ENCODE data around the gene PRKG1. TPM values are rescaled to one million over a fixed set of nuclear protein-coding genes. Genes with fewer than 3 reads are reported as not detected.

Gene PRKG1
- total and polyA plus RNA-seq, 2 experiments from 2014 or later, result 10.7 to 21.8 TPM

DNA sequence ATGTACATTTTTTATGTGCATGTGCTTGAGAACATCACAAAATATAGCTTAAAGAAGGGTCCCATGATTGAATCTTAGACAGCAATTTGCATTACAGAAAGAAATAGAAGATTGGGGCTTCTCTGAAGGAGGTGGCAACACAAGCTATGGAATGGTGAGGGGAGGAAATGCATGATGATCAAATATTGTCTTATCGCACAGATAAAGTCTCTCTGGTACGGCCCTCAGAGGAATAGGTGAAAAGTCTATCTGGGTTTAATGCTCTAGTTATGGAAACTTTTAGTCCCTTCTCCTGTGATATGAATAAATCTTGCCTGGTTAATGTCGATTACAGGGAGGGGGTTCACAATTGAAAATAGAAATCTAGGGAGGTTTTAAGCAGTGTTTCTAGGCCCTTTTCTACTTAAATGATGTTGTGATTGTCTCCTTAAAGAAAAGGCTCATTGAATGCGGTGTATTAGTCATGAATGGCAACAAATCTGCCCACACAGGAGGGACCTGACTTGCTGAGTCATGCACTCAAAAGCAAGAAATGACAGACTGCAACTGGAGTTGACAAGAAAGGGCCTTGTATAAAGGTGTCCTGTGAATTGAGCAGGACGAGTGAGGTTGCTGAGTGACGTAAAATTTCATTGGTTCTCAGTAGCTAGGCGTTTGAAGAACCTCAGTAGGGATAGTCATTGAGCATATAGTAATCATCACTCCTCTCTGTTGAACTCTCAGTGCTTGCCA, 758.5 kb downstream of the PRKG1 start:
- Histone ChIP-seq H3K4me3 (no peak overlapping the region), H2AFZ (no peak overlapping the region), H3K4me1 (ENCODE audit: insufficient read depth) (peaks cover 9% of the 10 kb centered on the region; the same call in 1 of the 2 replicates), H3K4me2 (ENCODE audit: unreplicated experiment) (no peak overlapping the region), H3K9me3 (ENCODE audit: low read depth) (no peaks in the 10 kb centered on the region), H3K9me2 (ENCODE audit: insufficient read depth) (no peaks in the 10 kb centered on the region), H3K79me2 (ENCODE audit: insufficient read depth) (no peaks in the 10 kb centered on the region), H3K9ac (no peak overlapping the region), H3K27ac (peak overlapping the region; percentile 26), H3F3A (ENCODE audit: insufficient read depth) (peaks cover 10% of the 10 kb centered on the region), H3K36me3 (ENCODE audit: low read depth) (0 out of 2 replicates have a peak, but pooled peaks cover 9% of the 10 kb centered on the region), H4K20me1 (ENCODE audit: insufficient read depth) (no peaks in the 10 kb centered on the region), H3K27me3 (replicated peaks; ENCODE audit: insufficient read depth) (no peaks in the 10 kb centered on the region)
- DNase-seq, result peak; percentile 79
- TF ChIP-seq EZH2phosphoT487 (IDR thresholded peaks at IDR 0.05; ENCODE audit: insufficient read depth, low read depth) (no peak), EZH2 (IDR thresholded peaks at IDR 0.05; ENCODE audit: insufficient read depth, poor library complexity, severe bottlenecking) (no peak)
- in situ Hi-C loops (cut with MboI), result no loop called here
- 86 to 89% methylated on average over 7 of the region's 7 CpGs for WGBS, 2 experiments (ENCODE audit: low coverage in 1 of 2, low lambda C conversion rate in 2 of 2, missing lambda C conversion rate in 2 of 2)

DNA sequence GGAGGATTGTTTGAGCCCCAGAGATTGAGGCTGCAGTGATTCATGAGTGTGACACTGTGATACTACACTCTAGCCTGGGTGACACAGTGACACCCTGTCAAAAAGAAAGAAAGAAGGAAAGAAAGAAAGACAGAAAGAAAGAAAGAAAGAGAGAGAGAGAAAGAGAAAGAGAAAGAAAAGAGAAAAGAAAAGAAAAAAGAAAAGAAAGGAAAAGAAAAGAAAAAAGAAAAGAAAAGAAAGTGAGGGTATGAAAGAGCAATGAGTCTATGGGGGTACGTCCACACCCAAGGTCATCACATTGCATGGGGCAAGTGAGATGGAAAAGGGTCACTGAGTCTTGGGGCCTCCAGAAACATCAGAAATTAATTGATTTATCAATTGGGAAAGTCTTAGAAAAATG, 760.3 kb downstream of the PRKG1 start:
- no peak for DNase-seq
- no peak overlapping the region for H3K27ac ChIP-seq
- no peak overlapping the region for H2AFZ ChIP-seq
- H4K20me1 ChIP-seq (ENCODE audit: insufficient read depth), result no peaks in the 10 kb centered on the region
- in situ Hi-C loops (cut with MboI), result no loop called here
- TF ChIP-seq EZH2phosphoT487 (IDR thresholded peaks at IDR 0.05; ENCODE audit: insufficient read depth, low read depth) (no peak), EZH2 (IDR thresholded peaks at IDR 0.05; ENCODE audit: insufficient read depth, poor library complexity, severe bottlenecking) (no peak)
- peaks cover 9% of the 10 kb centered on the region; the same call in 1 of the 2 replicates for H3K4me1 ChIP-seq (ENCODE audit: insufficient read depth)
- H3K9me2 ChIP-seq (ENCODE audit: insufficient read depth), result no peaks in the 10 kb centered on the region
- no peak overlapping the region for H3K4me3 ChIP-seq
- H3K36me3 ChIP-seq (ENCODE audit: low read depth), result 0 out of 2 replicates have a peak, but pooled peaks cover 9% of the 10 kb centered on the region
- H3K4me2 ChIP-seq (ENCODE audit: unreplicated experiment), result no peak overlapping the region
- 91 to 94% methylated on average over 1 of the region's 1 CpG for WGBS, 2 experiments (ENCODE audit: low coverage in 1 of 2, low lambda C conversion rate in 2 of 2, missing lambda C conversion rate in 2 of 2)
- peaks cover 10% of the 10 kb centered on the region for H3F3A ChIP-seq (ENCODE audit: insufficient read depth)
- H3K27me3 ChIP-seq (replicated peaks; ENCODE audit: insufficient read depth), result no peaks in the 10 kb centered on the region
- no peaks in the 10 kb centered on the region for H3K9me3 ChIP-seq (ENCODE audit: low read depth)
- no peaks in the 10 kb centered on the region for H3K79me2 ChIP-seq (ENCODE audit: insufficient read depth)
- H3K9ac ChIP-seq, result no peak overlapping the region

DNA sequence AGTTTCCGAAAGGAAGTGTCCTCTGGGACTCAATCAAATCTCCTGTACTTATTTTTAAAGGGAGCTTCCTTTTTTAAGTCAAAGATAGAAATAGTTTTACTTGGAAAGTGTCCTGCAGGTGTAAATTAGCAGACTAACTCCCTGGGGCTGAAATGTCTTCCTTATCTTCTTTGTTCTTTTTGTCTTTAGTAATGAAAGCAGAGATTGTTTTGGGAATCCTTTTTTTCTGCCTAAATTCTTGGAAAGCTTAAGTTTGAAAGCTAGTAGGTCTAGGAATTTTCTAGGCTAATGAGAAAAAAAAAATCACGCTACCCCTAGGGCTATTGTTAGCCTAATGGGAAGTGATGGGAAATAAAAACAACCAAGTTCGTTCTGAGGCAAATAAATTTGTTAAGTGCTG, 764.2 kb downstream of the PRKG1 start:
- no peaks in the 10 kb centered on the region for H4K20me1 ChIP-seq (ENCODE audit: insufficient read depth)
- no peak for TF ChIP-seq EZH2 (IDR thresholded peaks at IDR 0.05; ENCODE audit: insufficient read depth, poor library complexity, severe bottlenecking)
- TF ChIP-seq EZH2phosphoT487 (IDR thresholded peaks at IDR 0.05; ENCODE audit: insufficient read depth, low read depth), result no peak
- no peak overlapping the region for H3K27ac ChIP-seq
- no peaks in the 10 kb centered on the region for H3F3A ChIP-seq (ENCODE audit: insufficient read depth)
- 0 out of 2 replicates have a peak, but pooled peaks cover 9% of the 10 kb centered on the region for H3K36me3 ChIP-seq (ENCODE audit: low read depth)
- H3K4me1 ChIP-seq (ENCODE audit: insufficient read depth), result no peaks in the 10 kb centered on the region
- H3K79me2 ChIP-seq (ENCODE audit: insufficient read depth), result no peaks in the 10 kb centered on the region
- no peak overlapping the region for H2AFZ ChIP-seq
- no peak for DNase-seq
- no peak overlapping the region for H3K9ac ChIP-seq
- H3K9me3 ChIP-seq (ENCODE audit: low read depth), result no peaks in the 10 kb centered on the region
- no peaks in the 10 kb centered on the region for H3K27me3 ChIP-seq (replicated peaks; ENCODE audit: insufficient read depth)
- 81 to 88% methylated on average over 3 of the region's 3 CpGs for WGBS, 2 experiments (ENCODE audit: low coverage in 1 of 2, low lambda C conversion rate in 2 of 2, missing lambda C conversion rate in 2 of 2)
- in situ Hi-C loops (cut with MboI), result no loop called here
- no peak overlapping the region for H3K4me3 ChIP-seq
- no peaks in the 10 kb centered on the region for H3K9me2 ChIP-seq (ENCODE audit: insufficient read depth)
- H3K4me2 ChIP-seq (ENCODE audit: unreplicated experiment), result no peak overlapping the region

GRCh38 chr10:51843966-51844365, 769.7 kb downstream of the PRKG1 start:
- H3K9me3 ChIP-seq (ENCODE audit: low read depth), result no peaks in the 10 kb centered on the region
- no peak overlapping the region for H3K4me3 ChIP-seq
- H3K9me2 ChIP-seq (ENCODE audit: insufficient read depth), result no peaks in the 10 kb centered on the region
- no peaks in the 10 kb centered on the region for H3K4me1 ChIP-seq (ENCODE audit: insufficient read depth)
- no peaks in the 10 kb centered on the region for H3K79me2 ChIP-seq (ENCODE audit: insufficient read depth)
- no peaks in the 10 kb centered on the region for H3K27me3 ChIP-seq (replicated peaks; ENCODE audit: insufficient read depth)
- no peak overlapping the region for H3K4me2 ChIP-seq (ENCODE audit: unreplicated experiment)
- no peak for TF ChIP-seq EZH2 (IDR thresholded peaks at IDR 0.05; ENCODE audit: insufficient read depth, poor library complexity, severe bottlenecking)
- TF ChIP-seq EZH2phosphoT487 (IDR thresholded peaks at IDR 0.05; ENCODE audit: insufficient read depth, low read depth), result no peak
- H3K36me3 ChIP-seq (ENCODE audit: low read depth), result no peaks in the 10 kb centered on the region
- no peaks in the 10 kb centered on the region for H4K20me1 ChIP-seq (ENCODE audit: insufficient read depth)
- in situ Hi-C loops (cut with MboI), result no loop called here
- DNase-seq, result no peak
- no peaks in the 10 kb centered on the region for H3F3A ChIP-seq (ENCODE audit: insufficient read depth)
- H3K9ac ChIP-seq, result no peak overlapping the region
- 74 to 81% methylated on average over 2 of the region's 2 CpGs for WGBS, 2 experiments (ENCODE audit: low coverage in 1 of 2, low lambda C conversion rate in 2 of 2, missing lambda C conversion rate in 2 of 2)
- no peak overlapping the region for H3K27ac ChIP-seq
- no peak overlapping the region for H2AFZ ChIP-seq

Measured in GM23248 (cell line).